DND-41 (cell line): ENCODE results near the gene HPS3.

Experiments
- ATAC-seq: fragments of 200-7000 bp; cut with Tn5 transposase; 3 replicates; pipeline ENCODE4 v1.9.1; 2021; ENCODE audit warnings: low read depth; ENCODE audit not compliant: insufficient read depth
- DNase-seq: peaks from one replicate; pipeline ENCODE4 v3.0.0-alpha.2; 2020
- H2AFZ ChIP-seq: 2 replicates; pipeline ENCODE4 v1.6.0; 2012; ENCODE audit warnings: low read depth, low read length
- H3K27ac ChIP-seq: 2 replicates; pipeline ENCODE4 v1.5.1; 2012; ENCODE audit warnings: low read length, inconsistent platforms
- H3K27me3 ChIP-seq: fragments of 200-600 bp; sonication (generic); 2 replicates; pipeline ENCODE4 v1.6.0; 2012; ENCODE audit warnings: low read length, mild to moderate bottlenecking, inconsistent platforms; ENCODE audit not compliant: insufficient read depth, poor library complexity
- H3K36me3 ChIP-seq: 2 replicates; pipeline ENCODE4 v1.5.1; 2012; ENCODE audit warnings: low read length, inconsistent platforms; ENCODE audit not compliant: insufficient read depth
- H3K4me1 ChIP-seq: 2 replicates; pipeline ENCODE4 v1.5.1; 2012; ENCODE audit warnings: mild to moderate bottlenecking, low read length; ENCODE audit not compliant: insufficient read depth
- H3K4me2 ChIP-seq: 2 replicates; pipeline ENCODE4 v1.6.0; 2012; ENCODE audit warnings: mild to moderate bottlenecking, moderate library complexity, low read length, inconsistent platforms; ENCODE audit not compliant: insufficient read depth
- H3K4me3 ChIP-seq, 2 experiments: fragments of 200-600 bp in 1 of 2; shearing (Covaris generic) in 1 of 2; 2 replicates each; pipeline ENCODE4 v1.5.1; 2012 to 2016; ENCODE audit warnings: inconsistent platforms in 2 of 2, low read length in 2 of 2, mild to moderate bottlenecking in 2 of 2, low read depth in 1 of 2, moderate library complexity in 1 of 2
- H3K79me2 ChIP-seq: 2 replicates; pipeline ENCODE4 v1.6.0; 2012; ENCODE audit warnings: low read length, inconsistent platforms; ENCODE audit not compliant: insufficient read depth
- H3K9ac ChIP-seq: 2 replicates; pipeline ENCODE4 v1.6.0; 2012; ENCODE audit warnings: low read depth, mild to moderate bottlenecking, inconsistent platforms, low read length, moderate library complexity
- H3K9me3 ChIP-seq: 2 replicates; pipeline ENCODE4 v1.5.1; 2012; ENCODE audit warnings: low read length, moderate library complexity, mild to moderate bottlenecking, inconsistent platforms; ENCODE audit not compliant: insufficient read depth, severe bottlenecking
- H4K20me1 ChIP-seq: 2 replicates; pipeline ENCODE4 v1.6.0; 2012; ENCODE audit warnings: low read length; ENCODE audit not compliant: insufficient read depth
- EZH2 ChIP-seq: IDR thresholded peaks from 3 replicates; pipeline ENCODE4 v1.6.1; 2012; ENCODE audit warnings: borderline replicate concordance, low read depth, mild to moderate bottlenecking, moderate library complexity, low read length, inconsistent platforms; ENCODE audit not compliant: severe bottlenecking
- TF ChIP-seq, protein P1 (sequence below): IDR thresholded peaks from 2 replicates; pipeline ENCODE4 v1.5.1; 2012; ENCODE audit warnings: borderline replicate concordance, low read length, moderate library complexity, mild to moderate bottlenecking; ENCODE audit not compliant: poor library complexity, severe bottlenecking; ENCODE audit errors: extremely low read depth

The HPS3 gene

DNA sequence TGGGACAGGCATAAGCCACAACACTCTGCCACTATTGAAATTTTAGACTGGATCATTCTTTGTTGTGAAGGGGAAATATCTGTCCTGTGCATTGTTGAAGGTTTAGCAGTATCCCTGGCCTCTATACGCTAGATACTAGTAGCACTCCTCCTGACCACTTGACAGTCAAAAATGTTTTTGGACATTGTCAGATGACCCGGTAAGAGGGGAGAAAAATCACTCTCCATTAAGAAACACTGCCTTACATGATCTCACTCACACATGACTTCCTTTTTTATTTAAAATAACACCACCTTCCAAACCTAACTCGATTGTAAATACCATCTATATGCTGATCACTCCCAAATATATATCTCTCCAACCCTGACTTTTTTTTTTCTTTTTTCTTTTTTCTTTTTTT lies 27.8 kb upstream of the HPS3 start:
- H3K27me3 ChIP-seq, result no peaks in the 10 kb centered on the region
- peaks cover 4% of the 10 kb centered on the region for H3K9me3 ChIP-seq
- no peak overlapping the region for H3K4me3 ChIP-seq
- H3K27ac ChIP-seq, result no peak overlapping the region
- no peaks in the 10 kb centered on the region for H3K4me1 ChIP-seq
- H3K79me2 ChIP-seq, result no peaks in the 10 kb centered on the region
- TF ChIP-seq EZH2, result no peak
- TF ChIP-seq, protein P1, sequence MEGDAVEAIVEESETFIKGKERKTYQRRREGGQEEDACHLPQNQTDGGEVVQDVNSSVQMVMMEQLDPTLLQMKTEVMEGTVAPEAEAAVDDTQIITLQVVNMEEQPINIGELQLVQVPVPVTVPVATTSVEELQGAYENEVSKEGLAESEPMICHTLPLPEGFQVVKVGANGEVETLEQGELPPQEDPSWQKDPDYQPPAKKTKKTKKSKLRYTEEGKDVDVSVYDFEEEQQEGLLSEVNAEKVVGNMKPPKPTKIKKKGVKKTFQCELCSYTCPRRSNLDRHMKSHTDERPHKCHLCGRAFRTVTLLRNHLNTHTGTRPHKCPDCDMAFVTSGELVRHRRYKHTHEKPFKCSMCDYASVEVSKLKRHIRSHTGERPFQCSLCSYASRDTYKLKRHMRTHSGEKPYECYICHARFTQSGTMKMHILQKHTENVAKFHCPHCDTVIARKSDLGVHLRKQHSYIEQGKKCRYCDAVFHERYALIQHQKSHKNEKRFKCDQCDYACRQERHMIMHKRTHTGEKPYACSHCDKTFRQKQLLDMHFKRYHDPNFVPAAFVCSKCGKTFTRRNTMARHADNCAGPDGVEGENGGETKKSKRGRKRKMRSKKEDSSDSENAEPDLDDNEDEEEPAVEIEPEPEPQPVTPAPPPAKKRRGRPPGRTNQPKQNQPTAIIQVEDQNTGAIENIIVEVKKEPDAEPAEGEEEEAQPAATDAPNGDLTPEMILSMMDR, result no peak
- H2AFZ ChIP-seq, result no peak overlapping the region
- no peaks in the 10 kb centered on the region for H3K36me3 ChIP-seq
- H3K4me2 ChIP-seq, result no peak overlapping the region
- no peak for ATAC-seq
- no peak for DNase-seq
- no peaks in the 10 kb centered on the region for H4K20me1 ChIP-seq
- H3K9ac ChIP-seq, result no peak overlapping the region

DNA sequence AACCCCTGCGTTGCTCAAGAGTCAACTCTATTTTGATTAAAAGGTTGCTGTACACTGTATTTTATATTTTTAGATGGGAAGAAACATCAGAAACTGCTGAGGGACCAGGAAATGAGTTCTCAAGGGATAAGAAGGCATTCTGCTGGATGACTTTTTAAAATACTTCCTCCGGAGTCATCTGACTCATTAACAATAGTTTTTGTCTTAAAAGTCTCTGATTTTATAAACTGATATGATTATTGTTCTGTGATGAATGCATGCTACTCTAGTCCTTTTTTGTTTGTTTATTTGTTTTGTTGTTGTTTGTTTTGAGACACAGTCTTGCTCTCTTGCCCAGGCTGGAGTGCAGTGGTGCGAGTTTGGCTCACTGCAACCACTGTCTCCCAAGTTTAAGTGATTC lies 25.0 kb upstream of the HPS3 start:
- no peak overlapping the region for H3K4me2 ChIP-seq
- no peaks in the 10 kb centered on the region for H3K27me3 ChIP-seq
- no peaks in the 10 kb centered on the region for H3K79me2 ChIP-seq
- no peak overlapping the region for H3K27ac ChIP-seq
- no peak overlapping the region for H2AFZ ChIP-seq
- peaks cover 4% of the 10 kb centered on the region for H3K9me3 ChIP-seq
- H3K4me1 ChIP-seq, result no peaks in the 10 kb centered on the region
- no peak for TF ChIP-seq EZH2
- TF ChIP-seq, protein P1, result no peak
- ATAC-seq, result no peak
- H4K20me1 ChIP-seq, result no peaks in the 10 kb centered on the region
- H3K4me3 ChIP-seq, result no peak overlapping the region
- H3K9ac ChIP-seq, result no peak overlapping the region
- no peaks in the 10 kb centered on the region for H3K36me3 ChIP-seq
- DNase-seq, result no peak

DNA sequence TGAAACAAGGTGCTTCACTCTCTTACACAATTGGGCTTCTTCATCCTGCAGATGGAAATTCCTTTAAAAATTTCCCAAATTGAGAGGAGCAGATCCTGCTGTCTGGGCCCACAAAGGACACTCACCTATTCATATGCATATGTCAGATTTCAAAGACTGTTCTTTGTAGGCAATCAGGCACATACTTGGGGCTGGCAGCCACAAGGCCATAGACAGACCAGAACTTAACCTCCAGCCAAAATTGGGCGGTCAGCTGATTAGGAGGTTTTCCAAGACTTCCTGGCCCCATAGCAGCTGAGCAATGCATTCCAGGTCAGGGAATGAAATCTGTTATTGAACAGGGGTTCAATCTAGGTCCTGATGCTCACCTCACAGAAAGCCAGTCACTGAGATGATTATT lies 15.0 kb upstream of the HPS3 start:
- no peaks in the 10 kb centered on the region for H3K27me3 ChIP-seq
- no peaks in the 10 kb centered on the region for H3K79me2 ChIP-seq

DNA sequence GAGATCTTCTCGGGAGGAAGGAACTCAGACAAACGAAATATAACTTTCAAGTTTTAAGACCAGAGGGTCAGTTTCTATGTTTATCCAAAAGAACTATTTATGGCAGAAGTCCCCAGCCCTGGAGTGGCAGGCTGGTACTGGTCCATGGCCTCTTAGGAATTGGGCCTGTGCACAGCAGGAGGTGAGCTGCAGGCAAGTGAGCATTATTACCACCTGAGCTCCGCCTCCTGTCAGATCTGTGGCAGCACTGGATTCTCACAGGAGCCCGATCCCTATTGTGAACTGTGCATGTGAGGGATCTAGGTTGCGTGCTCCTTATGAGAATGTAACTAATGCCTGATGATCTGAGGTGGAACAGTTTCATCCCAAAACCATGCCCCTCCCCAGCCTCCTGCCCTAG lies 14.3 kb upstream of the HPS3 start:
- Histone ChIP-seq H3K36me3 (no peaks in the 10 kb centered on the region), H3K4me2 (no peak overlapping the region), H4K20me1 (no peaks in the 10 kb centered on the region), H3K9ac (no peak overlapping the region), H3K4me1 (no peaks in the 10 kb centered on the region), H3K79me2 (no peaks in the 10 kb centered on the region), H3K9me3 (no peaks in the 10 kb centered on the region), H2AFZ (no peak overlapping the region), H3K27me3 (no peaks in the 10 kb centered on the region), H3K27ac (no peak overlapping the region), H3K4me3 (no peak overlapping the region)
- no peak for TF ChIP-seq EZH2
- TF ChIP-seq, protein P1, result no peak
- ATAC-seq, result no peak
- no peak for DNase-seq

More for the DNA sequence above, 15.0 kb upstream of the HPS3 start:
- no peak overlapping the region for H2AFZ ChIP-seq
- ATAC-seq, result no peak
- no peak overlapping the region for H3K27ac ChIP-seq
- no peak overlapping the region for H3K4me3 ChIP-seq
- TF ChIP-seq, protein P1, result no peak
- TF ChIP-seq EZH2, result no peak
- H4K20me1 ChIP-seq, result no peaks in the 10 kb centered on the region
- no peaks in the 10 kb centered on the region for H3K4me1 ChIP-seq
- no peak for DNase-seq
- no peak overlapping the region for H3K9ac ChIP-seq
- no peak overlapping the region for H3K4me2 ChIP-seq
- H3K9me3 ChIP-seq, result no peaks in the 10 kb centered on the region
- H3K36me3 ChIP-seq, result no peaks in the 10 kb centered on the region
